Natural killer cell (primary cell): ENCODE data around the gene FGF3. TPM values are rescaled to one million over a fixed set of nuclear protein-coding genes. Genes with fewer than 3 reads are reported as not detected.

ENCODE experiments used
- ATAC-seq, 3 donors: fragments of 150-1000 bp in 2 of 3; fragments of 200-7000 bp in 1 of 3; cut with Tn5 transposase; 1 replicate in 1 of 3; 2 replicates in 2 of 3; pipeline ENCODE4 v1.10.0; 2021; ENCODE audit warnings: mild to moderate bottlenecking in 2 of 3, moderate library complexity in 2 of 3
- DNase-seq, 2 donors: peaks; one replicate each; pipeline versions ENCODE4 v3.0.0 to v3.0.0-alpha.2; 2013 to 2021; ENCODE audit warnings: mixed read lengths in 1 of 2
- H3K27ac ChIP-seq: one replicate; pipeline ENCODE4 v1.5.1; 2013; ENCODE audit warnings: mild to moderate bottlenecking, low read length
- H3K27me3 ChIP-seq: one replicate; pipeline ENCODE4 v1.6.1; 2013; ENCODE audit warnings: low read length; ENCODE audit not compliant: control insufficient read depth, insufficient read depth
- H3K36me3 ChIP-seq: one replicate; pipeline ENCODE4 v1.6.1; 2013; ENCODE audit warnings: low read length; ENCODE audit not compliant: control insufficient read depth, insufficient read depth
- H3K4me1 ChIP-seq: one replicate; pipeline ENCODE4 v1.6.1; 2013; ENCODE audit warnings: low read length; ENCODE audit not compliant: control insufficient read depth, insufficient read depth
- H3K4me3 ChIP-seq: one replicate; pipeline ENCODE4 v1.5.1; 2013; ENCODE audit warnings: low read length
- H3K9me3 ChIP-seq: one replicate; pipeline ENCODE4 v1.6.1; 2013; ENCODE audit warnings: low read length; ENCODE audit not compliant: control insufficient read depth, insufficient read depth
- H3K27ac Mint-ChIP-seq, 2 donors: one replicate each; pipeline ENCODE4 v1.8.0; 2022; ENCODE audit warnings: mild to moderate bottlenecking in 2 of 2, mixed read lengths in 2 of 2, moderate library complexity in 1 of 2
- H3K27me3 Mint-ChIP-seq, 2 donors: one replicate each; pipeline ENCODE4 v1.8.0; 2022; ENCODE audit warnings: low read depth in 2 of 2, mixed read lengths in 2 of 2
- H3K36me3 Mint-ChIP-seq: one replicate; pipeline ENCODE4 v1.8.0; 2022; ENCODE audit warnings: mixed read lengths
- H3K4me1 Mint-ChIP-seq, 2 donors: one replicate each; pipeline ENCODE4 v1.8.0; 2022; ENCODE audit warnings: mixed read lengths in 2 of 2
- H3K4me3 Mint-ChIP-seq: one replicate; pipeline ENCODE4 v1.8.0; 2022; ENCODE audit warnings: mild to moderate bottlenecking, moderate library complexity, mixed read lengths
- H3K9me3 Mint-ChIP-seq, 2 donors: one replicate each; pipeline ENCODE4 v1.8.0; 2022; ENCODE audit warnings: mixed read lengths in 2 of 2
- CTCF ChIP-seq: fragments of 200-600 bp; IDR thresholded peaks from one replicate; pipeline ENCODE4 v1.8.0; 2022; ENCODE audit warnings: antibody characterized with exemption
- WGBS: methylation state at CpG from one replicate; pipeline ENCODE4 v1.1.7; 2013; ENCODE audit warnings: missing lambda C conversion rate; ENCODE audit not compliant: insufficient coverage; 5-methylcytosine and 5-hydroxymethylcytosine counted together
- intact Hi-C: fragments of 100-400 bp; cut with micrococcal nuclease; formaldehyde crosslinking; loops from one replicate; pipeline ENCODE4 v1.14.2; 2022
- total RNA-seq, 4 donors: library from RNA; stranded (reverse); fragments of 120-200 nt in 1 of 4; gene quantifications; one replicate each; pipeline versions ENCODE4 v1.2.3 to v1.2.4, GENCODE V29; 2013 to 2022

The FGF3 gene
- total RNA-seq, 3 donors from 2014 or later (not counting 1 experiment from before 2014, with no cell fraction given), result not detected

- Histone ChIP-seq H3K4me3 (no peak overlapping the region), H3K9me3 (no peaks in the 10 kb centered on the region), H3K27me3 (no peaks in the 10 kb centered on the region), H3K36me3 (no peaks in the 10 kb centered on the region), H3K27ac (no peak overlapping the region), H3K4me1 (no peaks in the 10 kb centered on the region)
- H3K4me3 Mint-ChIP-seq, result no peak overlapping the region
- ATAC-seq (no peak), DNase-seq (no peak)
- peaks cover 3 to 8% of the 10 kb centered on the region in 2 donors for H3K27me3 Mint-ChIP-seq
- 90% methylated on average over 10 of the region's 10 CpGs for WGBS
- no peak overlapping the region for H3K27ac Mint-ChIP-seq
- TF ChIP-seq CTCF, result no peak
- H3K9me3 Mint-ChIP-seq, result no peaks in the 10 kb centered on the region
- no peaks in the 10 kb centered on the region for H3K36me3 Mint-ChIP-seq
- no peaks in the 10 kb centered on the region for H3K4me1 Mint-ChIP-seq
- intact Hi-C loops, result no loop called here
These were observed 7.6 kb upstream of the FGF3 start for GRCh38 chr11:69826773-69827172.

GRCh38 chr11:69825941-69826340 is 6.7 kb upstream of the FGF3 start:
- Histone ChIP-seq H3K4me3 (no peak overlapping the region), H3K9me3 (no peaks in the 10 kb centered on the region), H3K27ac (no peak overlapping the region), H3K27me3 (no peaks in the 10 kb centered on the region), H3K36me3 (no peaks in the 10 kb centered on the region), H3K4me1 (no peaks in the 10 kb centered on the region)
- DNase-seq (no peak), ATAC-seq (no peak)
- Mint-ChIP-seq H3K27me3 (peaks cover 9 to 10% of the 10 kb centered on the region in 2 donors), H3K9me3 (no peaks in the 10 kb centered on the region), H3K36me3 (no peaks in the 10 kb centered on the region), H3K4me3 (no peak overlapping the region), H3K4me1 (no peaks in the 10 kb centered on the region), H3K27ac (no peak overlapping the region)
- intact Hi-C loops, result no loop called here
- WGBS, result 62% methylated on average over 5 of the region's 8 CpGs
- no peak for TF ChIP-seq CTCF

GRCh38 chr11:69825037-69825834 is 6.0 kb upstream of the FGF3 start:
- Mint-ChIP-seq H3K4me1 (no peaks in the 10 kb centered on the region), H3K4me3 (no peak overlapping the region), H3K9me3 (no peaks in the 10 kb centered on the region), H3K27ac (no peak overlapping the region), H3K36me3 (no peaks in the 10 kb centered on the region), H3K27me3 (peaks cover 15 to 16% of the 10 kb centered on the region in 2 donors)
- Histone ChIP-seq H3K27ac (no peak overlapping the region), H3K4me3 (no peak overlapping the region), H3K4me1 (no peaks in the 10 kb centered on the region), H3K36me3 (no peaks in the 10 kb centered on the region), H3K9me3 (no peaks in the 10 kb centered on the region), H3K27me3 (peaks cover under 1% of the 10 kb centered on the region)
- intact Hi-C loops, result no loop called here
- DNase-seq (no peak), ATAC-seq (no peak)
- no peak for TF ChIP-seq CTCF
- 64% methylated on average over 20 of the region's 20 CpGs for WGBS
